Activated T-cell treated with anti-CD3 and anti-CD28 coated beads, Interleukin-2, amount 50 U/mL, for 72 hours (primary cell): ENCODE measurements around the gene TGM5. TPM values are rescaled to one million over a fixed set of nuclear protein-coding genes. Genes with fewer than 3 reads are reported as not detected.

Experiments
- ATAC-seq, 2 donors: fragments of 150-1000 bp; cut with Tn5 transposase; replicated peaks in 1 of 2; 2 replicates each; pipeline ENCODE4 v1.10.0; 2021; ENCODE audit warnings: moderate library complexity in 2 of 2, mild to moderate bottlenecking in 1 of 2
- DNase-seq, 2 donors: peaks; one replicate each; pipeline ENCODE4 v3.0.0; 2021 to 2022; ENCODE audit warnings: mixed read lengths in 1 of 2
- H3K27ac Mint-ChIP-seq: one replicate; pipeline ENCODE4 v1.8.0; 2022; ENCODE audit warnings: mild to moderate bottlenecking, moderate library complexity, mixed read lengths
- H3K27me3 Mint-ChIP-seq: one replicate; pipeline ENCODE4 v1.8.0; 2022; ENCODE audit warnings: low read depth, mixed read lengths
- H3K36me3 Mint-ChIP-seq, 2 donors: one replicate each; pipeline ENCODE4 v1.8.0; 2022; ENCODE audit warnings: mixed read lengths in 2 of 2, mild to moderate bottlenecking in 1 of 2; ENCODE audit not compliant: insufficient read depth in 2 of 2
- H3K4me1 Mint-ChIP-seq: one replicate; pipeline ENCODE4 v1.8.0; 2022; ENCODE audit warnings: low read depth, mixed read lengths
- H3K4me3 Mint-ChIP-seq, 2 donors: one replicate each; pipeline ENCODE4 v1.8.0; 2022; ENCODE audit warnings: mild to moderate bottlenecking in 2 of 2, mixed read lengths in 2 of 2, moderate library complexity in 2 of 2
- H3K9me3 Mint-ChIP-seq, 2 donors: one replicate each; pipeline ENCODE4 v1.8.0; 2022; ENCODE audit warnings: mixed read lengths in 2 of 2
- total RNA-seq, 2 donors: library from RNA; stranded (reverse); gene quantifications; one replicate each; pipeline ENCODE4 v1.2.3, GENCODE V29; 2022

The TGM5 gene
- total RNA-seq, 2 donors from 2014 or later = not detected

GRCh38 chr15:43270676-43271306 lies 4.1 kb upstream of the TGM5 start:
- H3K36me3 Mint-ChIP-seq = no peaks in the 10 kb centered on the region
- no peak overlapping the region for H3K4me3 Mint-ChIP-seq
- peaks cover 15% of the 10 kb centered on the region for H3K27me3 Mint-ChIP-seq
- peaks cover 0 to 2% of the 10 kb centered on the region in 2 donors for H3K9me3 Mint-ChIP-seq
- H3K27ac Mint-ChIP-seq = no peak overlapping the region
- no peak for DNase-seq
- H3K4me1 Mint-ChIP-seq = no peaks in the 10 kb centered on the region
- peak in 1 of 2 donors; percentile 22 for ATAC-seq

- H3K27ac Mint-ChIP-seq = no peak overlapping the region
- peaks cover 0 to 2% of the 10 kb centered on the region in 2 donors for H3K9me3 Mint-ChIP-seq
- no peaks in the 10 kb centered on the region for H3K4me1 Mint-ChIP-seq
- DNase-seq (no peak), ATAC-seq (no peak)
- H3K36me3 Mint-ChIP-seq = no peaks in the 10 kb centered on the region
- H3K4me3 Mint-ChIP-seq = no peak overlapping the region
- H3K27me3 Mint-ChIP-seq = peaks cover 15% of the 10 kb centered on the region
Observed at GRCh38 chr15:43270113-43270665, 3.5 kb upstream of the TGM5 start.

- DNase-seq = peak; percentile 12 to 45
- Mint-ChIP-seq H3K27me3 (peaks cover 23% of the 10 kb centered on the region), H3K9me3 (peaks cover 0 to 2% of the 10 kb centered on the region in 2 donors), H3K4me1 (no peaks in the 10 kb centered on the region), H3K36me3 (no peaks in the 10 kb centered on the region), H3K4me3 (no peak overlapping the region), H3K27ac (no peak overlapping the region)
- ATAC-seq = peak; percentile 26 to 55
Observed at GRCh38 chr15:43268111-43269105, 1.7 kb upstream of the TGM5 start.

- H3K9me3 Mint-ChIP-seq = peaks cover 0 to 2% of the 10 kb centered on the region in 2 donors
- H3K27me3 Mint-ChIP-seq = peaks cover 27% of the 10 kb centered on the region
- H3K36me3 Mint-ChIP-seq = no peaks in the 10 kb centered on the region
- no peak overlapping the region for H3K4me3 Mint-ChIP-seq
- no peak for ATAC-seq
- H3K27ac Mint-ChIP-seq = no peak overlapping the region
- no peaks in the 10 kb centered on the region for H3K4me1 Mint-ChIP-seq
- no peak for DNase-seq
Observed at GRCh38 chr15:43267439-43267838, 711 bp upstream of the TGM5 start.

- Mint-ChIP-seq H3K36me3 (no peaks in the 10 kb centered on the region), H3K9me3 (no peaks in the 10 kb centered on the region), H3K4me3 (no peak overlapping the region), H3K27me3 (peaks cover 33% of the 10 kb centered on the region), H3K27ac (no peak overlapping the region), H3K4me1 (no peaks in the 10 kb centered on the region)
- no peak for ATAC-seq
- DNase-seq = no peak
Observed at GRCh38 chr15:43266386-43266785, 342 bp downstream of the TGM5 start.

- Mint-ChIP-seq H3K27me3 (peaks cover 18% of the 10 kb centered on the region), H3K36me3 (no peaks in the 10 kb centered on the region), H3K4me1 (no peaks in the 10 kb centered on the region), H3K27ac (no peak overlapping the region), H3K9me3 (no peaks in the 10 kb centered on the region), H3K4me3 (no peak overlapping the region)
- ATAC-seq = no peak
- DNase-seq = no peak
Observed at GRCh38 chr15:43260011-43260615, 6.6 kb downstream of the TGM5 start.

GRCh38 chr15:43258781-43259180 lies 7.9 kb downstream of the TGM5 start:
- H3K36me3 Mint-ChIP-seq = no peaks in the 10 kb centered on the region
- H3K27me3 Mint-ChIP-seq = peaks cover 14% of the 10 kb centered on the region

GRCh38 chr15:43256341-43256740 lies 10.4 kb downstream of the TGM5 start:
- ATAC-seq (no peak), DNase-seq (no peak)
- no peaks in the 10 kb centered on the region for H3K27me3 Mint-ChIP-seq
- no peak overlapping the region for H3K27ac Mint-ChIP-seq
- no peak overlapping the region for H3K4me3 Mint-ChIP-seq
- no peaks in the 10 kb centered on the region for H3K36me3 Mint-ChIP-seq
- H3K4me1 Mint-ChIP-seq = peaks cover 35% of the 10 kb centered on the region
- H3K9me3 Mint-ChIP-seq = peaks cover 0 to 3% of the 10 kb centered on the region in 2 donors

More at GRCh38 chr15:43258781-43259180, 7.9 kb downstream of the TGM5 start:
- Mint-ChIP-seq H3K4me1 (peaks cover 10% of the 10 kb centered on the region), H3K27ac (no peak overlapping the region), H3K9me3 (no peaks in the 10 kb centered on the region), H3K4me3 (no peak overlapping the region)
- no peak for ATAC-seq
- no peak for DNase-seq

GRCh38 chr15:43255376-43255775 lies 11.4 kb downstream of the TGM5 start:
- no peak overlapping the region for H3K4me3 Mint-ChIP-seq
- no peak for DNase-seq
- H3K27ac Mint-ChIP-seq = no peak overlapping the region
- no peaks in the 10 kb centered on the region for H3K27me3 Mint-ChIP-seq
- peaks cover 44% of the 10 kb centered on the region for H3K4me1 Mint-ChIP-seq
- peaks cover 0 to 8% of the 10 kb centered on the region in 2 donors for H3K9me3 Mint-ChIP-seq
- no peaks in the 10 kb centered on the region for H3K36me3 Mint-ChIP-seq
- no peak for ATAC-seq

GRCh38 chr15:43253431-43254403 lies 13.0 kb downstream of the TGM5 start:
- ATAC-seq (peak; percentile 62 to 67), DNase-seq (peak; percentile 29 to 51)
- Mint-ChIP-seq H3K27me3 (no peaks in the 10 kb centered on the region), H3K36me3 (no peaks in the 10 kb centered on the region), H3K9me3 (peaks cover 0 to 8% of the 10 kb centered on the region in 2 donors), H3K4me1 (peaks cover 58% of the 10 kb centered on the region), H3K27ac (no peak overlapping the region), H3K4me3 (peak overlapping the region in 1 of 2 donors; percentile 33)

- peak; percentile 12 to 34 for DNase-seq
- peaks cover 0 to 8% of the 10 kb centered on the region in 2 donors for H3K9me3 Mint-ChIP-seq
- H3K36me3 Mint-ChIP-seq = no peaks in the 10 kb centered on the region
- H3K27me3 Mint-ChIP-seq = no peaks in the 10 kb centered on the region
- peak overlapping the region; percentile 5 to 33 for H3K4me3 Mint-ChIP-seq
- peak overlapping the region; percentile 35 for H3K27ac Mint-ChIP-seq
- ATAC-seq = peak; percentile 53 to 56
- peaks cover 58% of the 10 kb centered on the region for H3K4me1 Mint-ChIP-seq
Observed at GRCh38 chr15:43251871-43252250, 14.9 kb downstream of the TGM5 start.
